ENCODE measurements around the gene INTS4.

GRCh38 chr11:77959434-77959833 lies 35.0 kb downstream of the INTS4 start:
- no peak for TF ChIP-seq FOXM1 (IDR thresholded peaks at IDR 0.05; ENCODE audit: borderline replicate concordance)
- TF ChIP-seq TARDBP (IDR thresholded peaks at IDR 0.05) = no peak
- no peak for TF ChIP-seq SP1 (IDR thresholded peaks at IDR 0.05)
- TF ChIP-seq FOXK2 (IDR thresholded peaks at IDR 0.05) = no peak
- TF ChIP-seq ARNT (IDR thresholded peaks at IDR 0.05) = no peak
- no peak for TF ChIP-seq ZNF384 (IDR thresholded peaks at IDR 0.05)
- no peak for TF ChIP-seq ELF4 (IDR thresholded peaks at IDR 0.05)
- no peak for TF ChIP-seq LEF1 (IDR thresholded peaks at IDR 0.05; ENCODE audit: borderline replicate concordance)
- no peak for TF ChIP-seq HDGF (IDR thresholded peaks at IDR 0.05; ENCODE audit: borderline replicate concordance)
